Measurements from ENCODE around the gene CSTPP1. TPM values are rescaled to one million over a fixed set of nuclear protein-coding genes. Genes with fewer than 3 reads are reported as not detected.
A peak's percentile ranks its signal among the peaks of the same experiment; 100 is the strongest.

CSTPP1 gene
- total and polyA plus RNA-seq, 5 donors from 2014 or later: 15.1 to 18.3 (median 15.5) TPM

GRCh38 chr11:46894506-46894905, 42.1 kb upstream of the CSTPP1 start:
- Mint-ChIP-seq H3K27ac (no peak overlapping the region), H3K4me3 (no peak overlapping the region), H3K4me1 (peaks cover 0 to 3% (median 0%) of the 10 kb centered on the region in 4 donors), H3K36me3 (no peaks in the 10 kb centered on the region), H3K9me3 (peaks cover 0 to 2% (median 0%) of the 10 kb centered on the region in 7 donors), H3K27me3 (peaks cover 4% of the 10 kb centered on the region)
- Histone ChIP-seq H3K27ac (ENCODE audit: insufficient read depth, low read length, poor library complexity, severe bottlenecking) (no peak overlapping the region), H3K36me3 (ENCODE audit: control insufficient read depth, insufficient read depth, low read length) (no peaks in the 10 kb centered on the region), H3K4me1 (ENCODE audit: control insufficient read depth, insufficient read depth, low read length, poor library complexity, severe bottlenecking) (no peaks in the 10 kb centered on the region), H3K9me3 (ENCODE audit: control insufficient read depth in 2 of 2, low read length in 2 of 2) (no peaks in the 10 kb centered on the region), H3K27me3 (ENCODE audit: control insufficient read depth, insufficient read depth, low read length) (no peaks in the 10 kb centered on the region), H3K4me3 (ENCODE audit: low read depth, low read length) (no peak overlapping the region)
- no peak for ATAC-seq (ENCODE audit: low read depth in 2 of 2)
- no peak for DNase-seq

GRCh38 chr11:46894961-46895360, 41.6 kb upstream of the CSTPP1 start:
- Mint-ChIP-seq H3K4me3 (no peak overlapping the region), H3K4me1 (no peaks in the 10 kb centered on the region), H3K36me3 (no peaks in the 10 kb centered on the region), H3K27me3 (no peaks in the 10 kb centered on the region), H3K27ac (no peak overlapping the region), H3K9me3 (peaks cover 0 to 2% (median 0%) of the 10 kb centered on the region in 7 donors)
- H3K27me3 ChIP-seq (ENCODE audit: control insufficient read depth, insufficient read depth, low read length): no peaks in the 10 kb centered on the region
- H3K36me3 ChIP-seq (ENCODE audit: control insufficient read depth, insufficient read depth, low read length): no peaks in the 10 kb centered on the region
- no peak overlapping the region for H3K27ac ChIP-seq (ENCODE audit: insufficient read depth, low read length, poor library complexity, severe bottlenecking)
- H3K4me3 ChIP-seq (ENCODE audit: low read depth, low read length): no peak overlapping the region
- no peak for DNase-seq
- no peak for ATAC-seq (ENCODE audit: low read depth in 2 of 2)
- H3K9me3 ChIP-seq (ENCODE audit: control insufficient read depth in 2 of 2, low read length in 2 of 2): no peaks in the 10 kb centered on the region
- H3K4me1 ChIP-seq (ENCODE audit: control insufficient read depth, insufficient read depth, low read length, poor library complexity, severe bottlenecking): no peaks in the 10 kb centered on the region

GRCh38 chr11:46895821-46896220, 40.7 kb upstream of the CSTPP1 start:
- no peaks in the 10 kb centered on the region for H3K36me3 ChIP-seq (ENCODE audit: control insufficient read depth, insufficient read depth, low read length)
- Mint-ChIP-seq H3K4me1 (no peaks in the 10 kb centered on the region), H3K4me3 (no peak overlapping the region), H3K27ac (no peak overlapping the region), H3K36me3 (no peaks in the 10 kb centered on the region), H3K9me3 (no peaks in the 10 kb centered on the region), H3K27me3 (no peaks in the 10 kb centered on the region)
- no peaks in the 10 kb centered on the region for H3K27me3 ChIP-seq (ENCODE audit: control insufficient read depth, insufficient read depth, low read length)
- no peak overlapping the region for H3K4me3 ChIP-seq (ENCODE audit: low read depth, low read length)
- no peaks in the 10 kb centered on the region for H3K4me1 ChIP-seq (ENCODE audit: control insufficient read depth, insufficient read depth, low read length, poor library complexity, severe bottlenecking)
- ATAC-seq (ENCODE audit: low read depth in 2 of 2) (no peak), DNase-seq (no peak)
- H3K27ac ChIP-seq (ENCODE audit: insufficient read depth, low read length, poor library complexity, severe bottlenecking): no peak overlapping the region
- H3K9me3 ChIP-seq (ENCODE audit: control insufficient read depth in 2 of 2, low read length in 2 of 2): no peaks in the 10 kb centered on the region

GRCh38 chr11:46896719-46897406, 39.7 kb upstream of the CSTPP1 start:
- Histone ChIP-seq H3K36me3 (ENCODE audit: control insufficient read depth, insufficient read depth, low read length) (no peaks in the 10 kb centered on the region), H3K27ac (ENCODE audit: insufficient read depth, low read length, poor library complexity, severe bottlenecking) (no peak overlapping the region), H3K4me1 (ENCODE audit: control insufficient read depth, insufficient read depth, low read length, poor library complexity, severe bottlenecking) (no peaks in the 10 kb centered on the region), H3K27me3 (ENCODE audit: control insufficient read depth, insufficient read depth, low read length) (no peaks in the 10 kb centered on the region), H3K4me3 (ENCODE audit: low read depth, low read length) (no peak overlapping the region), H3K9me3 (ENCODE audit: control insufficient read depth in 2 of 2, low read length in 2 of 2) (no peaks in the 10 kb centered on the region)
- ATAC-seq (ENCODE audit: low read depth in 2 of 2) (no peak), DNase-seq (peak in 1 of 3 donors; percentile 69)
- Mint-ChIP-seq H3K4me3 (no peak overlapping the region), H3K27me3 (no peaks in the 10 kb centered on the region), H3K9me3 (no peaks in the 10 kb centered on the region), H3K36me3 (no peaks in the 10 kb centered on the region), H3K27ac (no peak overlapping the region), H3K4me1 (no peaks in the 10 kb centered on the region)

GRCh38 chr11:46898396-46899095, 38.0 kb upstream of the CSTPP1 start:
- Histone ChIP-seq H3K4me1 (ENCODE audit: control insufficient read depth, insufficient read depth, low read length, poor library complexity, severe bottlenecking) (no peaks in the 10 kb centered on the region), H3K4me3 (ENCODE audit: low read depth, low read length) (no peak overlapping the region), H3K36me3 (ENCODE audit: control insufficient read depth, insufficient read depth, low read length) (no peaks in the 10 kb centered on the region), H3K27me3 (ENCODE audit: control insufficient read depth, insufficient read depth, low read length) (no peaks in the 10 kb centered on the region), H3K9me3 (ENCODE audit: control insufficient read depth in 2 of 2, low read length in 2 of 2) (no peaks in the 10 kb centered on the region), H3K27ac (ENCODE audit: insufficient read depth, low read length, poor library complexity, severe bottlenecking) (no peak overlapping the region)
- Mint-ChIP-seq H3K27me3 (no peaks in the 10 kb centered on the region), H3K4me3 (no peak overlapping the region), H3K36me3 (no peaks in the 10 kb centered on the region), H3K27ac (no peak overlapping the region), H3K4me1 (no peaks in the 10 kb centered on the region), H3K9me3 (no peaks in the 10 kb centered on the region)
- ATAC-seq (ENCODE audit: low read depth in 2 of 2): no peak
- no peak for DNase-seq

- Mint-ChIP-seq H3K36me3 (no peaks in the 10 kb centered on the region), H3K27ac (no peak overlapping the region), H3K4me3 (no peak overlapping the region), H3K9me3 (no peaks in the 10 kb centered on the region), H3K4me1 (peaks cover 0 to 2% (median 0%) of the 10 kb centered on the region in 4 donors), H3K27me3 (no peaks in the 10 kb centered on the region)
- no peaks in the 10 kb centered on the region for H3K36me3 ChIP-seq (ENCODE audit: control insufficient read depth, insufficient read depth, low read length)
- H3K27me3 ChIP-seq (ENCODE audit: control insufficient read depth, insufficient read depth, low read length): no peaks in the 10 kb centered on the region
- H3K9me3 ChIP-seq (ENCODE audit: control insufficient read depth in 2 of 2, low read length in 2 of 2): no peaks in the 10 kb centered on the region
- ATAC-seq (ENCODE audit: low read depth in 2 of 2) (no peak), DNase-seq (no peak)
- H3K27ac ChIP-seq (ENCODE audit: insufficient read depth, low read length, poor library complexity, severe bottlenecking): no peak overlapping the region
- H3K4me1 ChIP-seq (ENCODE audit: control insufficient read depth, insufficient read depth, low read length, poor library complexity, severe bottlenecking): no peaks in the 10 kb centered on the region
- H3K4me3 ChIP-seq (ENCODE audit: low read depth, low read length): no peak overlapping the region
Measured at GRCh38 chr11:46899501-46900025, 37.0 kb upstream of the CSTPP1 start.

- no peaks in the 10 kb centered on the region for H3K27me3 Mint-ChIP-seq
- H3K9me3 Mint-ChIP-seq: no peaks in the 10 kb centered on the region
Measured at GRCh38 chr11:46900091-46900746, 36.3 kb upstream of the CSTPP1 start.

More at GRCh38 chr11:46900091-46900746, 36.3 kb upstream of the CSTPP1 start:
- no peaks in the 10 kb centered on the region for H3K9me3 ChIP-seq (ENCODE audit: control insufficient read depth in 2 of 2, low read length in 2 of 2)
- H3K36me3 ChIP-seq (ENCODE audit: control insufficient read depth, insufficient read depth, low read length): no peaks in the 10 kb centered on the region
- no peak overlapping the region for H3K4me3 Mint-ChIP-seq
- H3K36me3 Mint-ChIP-seq: no peaks in the 10 kb centered on the region
- no peak for DNase-seq
- peaks cover 0 to 2% (median 0%) of the 10 kb centered on the region in 4 donors for H3K4me1 Mint-ChIP-seq
- no peak overlapping the region for H3K27ac Mint-ChIP-seq
- no peaks in the 10 kb centered on the region for H3K4me1 ChIP-seq (ENCODE audit: control insufficient read depth, insufficient read depth, low read length, poor library complexity, severe bottlenecking)
- no peaks in the 10 kb centered on the region for H3K27me3 ChIP-seq (ENCODE audit: control insufficient read depth, insufficient read depth, low read length)
- ATAC-seq (ENCODE audit: low read depth in 2 of 2): no peak
- H3K27ac ChIP-seq (ENCODE audit: insufficient read depth, low read length, poor library complexity, severe bottlenecking): no peak overlapping the region
- no peak overlapping the region for H3K4me3 ChIP-seq (ENCODE audit: low read depth, low read length)
